ENCODE results near the gene SH2D1B. TPM values are rescaled to one million over a fixed set of nuclear protein-coding genes. Genes with fewer than 3 reads are reported as not detected.

The SH2D1B gene
- total and polyA plus RNA-seq, 10 of the 15 experiments (the other 5 are each of a cell fraction or from before 2014, with no cell fraction given) = 0.18 TPM; not detected in 9

DNA sequence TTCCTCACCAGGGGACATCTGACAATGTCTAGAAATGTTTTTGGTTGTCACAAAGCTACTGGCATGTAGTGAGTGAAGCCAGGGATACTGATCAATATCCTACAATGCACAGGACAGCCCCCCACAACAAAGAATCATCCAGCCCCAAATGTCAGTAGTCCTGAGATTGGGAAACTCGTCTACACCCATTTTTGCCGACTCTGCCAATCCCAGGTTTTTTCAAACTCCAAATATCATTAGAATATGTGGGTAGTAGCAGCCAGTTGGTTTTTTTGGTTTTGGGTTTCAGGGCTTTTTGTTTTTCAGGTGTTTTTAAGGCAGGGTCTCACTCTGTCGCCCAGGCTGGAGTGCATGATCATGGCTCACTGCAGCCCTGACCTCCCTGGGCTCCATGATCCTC lies 41.2 kb downstream of the SH2D1B start:
- intact Hi-C loops (cut with micrococcal nuclease; ENCODE audit: unreplicated experiment) = no loop called here
- POLR2A ChIA-PET = no interaction called here
- Histone ChIP-seq H3K9ac (ENCODE audit: control insufficient read depth, insufficient read depth, low read length) (no peak overlapping the region), H3K27me3 (replicated peaks in 1 of 2; ENCODE audit: control insufficient read depth in 2 of 2, insufficient read depth in 2 of 2, low read length in 1 of 2) (no peaks in the 10 kb centered on the region), H3K27ac (ENCODE audit: control insufficient read depth, insufficient read depth) (no peak overlapping the region), H3K4me3 (no peak overlapping the region), H3K79me2 (ENCODE audit: control insufficient read depth, insufficient read depth, low read length) (no peaks in the 10 kb centered on the region), H3K4me1 (ENCODE audit: control insufficient read depth, insufficient read depth, low read length) (no peaks in the 10 kb centered on the region), H3K36me3 (ENCODE audit: control insufficient read depth in 2 of 2, insufficient read depth in 2 of 2, low read length in 1 of 2) (no peaks in the 10 kb centered on the region), H3K4me2 (ENCODE audit: control insufficient read depth, insufficient read depth) (no peak overlapping the region), H2AFZ (ENCODE audit: control insufficient read depth, low read depth, low read length) (no peak overlapping the region), H4K20me1 (ENCODE audit: control insufficient read depth, insufficient read depth) (no peaks in the 10 kb centered on the region; the same call in 1 of the 2 replicates), H3K9me3 (replicated peaks; ENCODE audit: control insufficient read depth, insufficient read depth, low read length) (no peaks in the 10 kb centered on the region)
- RAD21 ChIA-PET (ENCODE audit: unreplicated experiment) = interaction anchor here (1.0 to 1.2 kb wide), 2 partner anchors 10 to 13 kb away, joined by 3 read pairs; no protein-coding TSS in a partner anchor
- in situ Hi-C loops (cut with MboI) = no loop called here
- ATAC-seq (no peak), DNase-seq (ENCODE audit: low read depth, low spot score) (no peak), FAIRE-seq (no peak)
- 0% methylated on average over 3 of the region's 3 CpGs for WGBS (ENCODE audit: insufficient coverage, insufficient replicate concordance, low lambda C conversion rate, missing lambda C conversion rate)
- no peak for TF ChIP-seq EZH2 (IDR thresholded peaks at IDR 0.05; ENCODE audit: borderline replicate concordance, control insufficient read depth, low read depth, low read length)
- no peak for TF ChIP-seq HDGF (IDR thresholded peaks at IDR 0.05)
- no peak for TF ChIP-seq MTA3 (IDR thresholded peaks at IDR 0.05; ENCODE audit: borderline replicate concordance, low read length)
- TF ChIP-seq TCF7 (IDR thresholded peaks at IDR 0.05; ENCODE audit: borderline replicate concordance) = no peak
- TF ChIP-seq EGR1 (IDR thresholded peaks at IDR 0.05; ENCODE audit: borderline replicate concordance in 1 of 2, low read depth in 2 of 2, low read length in 2 of 2) = no peak
- TF ChIP-seq SIX5 (IDR thresholded peaks at IDR 0.05; ENCODE audit: low read depth, low read length, severe bottlenecking) = no peak
- TF ChIP-seq KLF5 (IDR thresholded peaks at IDR 0.05; ENCODE audit: partially characterized antibody) = no peak
- TF ChIP-seq FOXM1 (IDR thresholded peaks at IDR 0.05; ENCODE audit: low read depth, low read length) = no peak
- no peak for TF ChIP-seq MYB (IDR thresholded peaks at IDR 0.05; ENCODE audit: borderline replicate concordance, low read depth, low read length)
- TF ChIP-seq CHD4 (IDR thresholded peaks at IDR 0.05) = no peak
- TF ChIP-seq NR2C1 (IDR thresholded peaks at IDR 0.05) = no peak
- TF ChIP-seq ZNF24 (IDR thresholded peaks at IDR 0.05) = no peak
- TF ChIP-seq, protein P1, sequence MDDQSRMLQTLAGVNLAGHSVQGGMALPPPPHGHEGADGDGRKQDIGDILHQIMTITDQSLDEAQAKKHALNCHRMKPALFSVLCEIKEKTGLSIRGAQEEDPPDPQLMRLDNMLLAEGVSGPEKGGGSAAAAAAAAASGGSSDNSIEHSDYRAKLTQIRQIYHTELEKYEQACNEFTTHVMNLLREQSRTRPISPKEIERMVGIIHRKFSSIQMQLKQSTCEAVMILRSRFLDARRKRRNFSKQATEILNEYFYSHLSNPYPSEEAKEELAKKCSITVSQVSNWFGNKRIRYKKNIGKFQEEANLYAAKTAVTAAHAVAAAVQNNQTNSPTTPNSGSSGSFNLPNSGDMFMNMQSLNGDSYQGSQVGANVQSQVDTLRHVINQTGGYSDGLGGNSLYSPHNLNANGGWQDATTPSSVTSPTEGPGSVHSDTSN (IDR thresholded peaks at IDR 0.05; ENCODE audit: insufficient replicate concordance, low read depth, low read length) = no peak
- no peak for TF ChIP-seq WRNIP1 (IDR thresholded peaks at IDR 0.05; ENCODE audit: borderline replicate concordance, low read depth, low read length)
- no peak for TF ChIP-seq RB1 (IDR thresholded peaks at IDR 0.05; ENCODE audit: borderline replicate concordance)
- CTCF ChIA-PET = interaction anchor here (1.6 to 3.0 kb wide), 2 partner anchors 8 to 13 kb away, joined by 4 to 15 read pairs; no protein-coding TSS in a partner anchor
- SMC1A ChIA-PET (ENCODE audit: uncharacterized antibody, unreplicated experiment) = interaction anchor here (2.0 to 2.2 kb wide), 2 partner anchors 10 to 18 kb away, joined by 6 read pairs; no protein-coding TSS in a partner anchor
- BruUV-seq (replicated peaks) = no TSS peak
